Measurements from ENCODE around the gene DNAJB5. TPM values are rescaled to one million over a fixed set of nuclear protein-coding genes. Genes with fewer than 3 reads are reported as not detected.

The DNAJB5 gene
- polyA plus RNA-seq, 1 donor from 2014 or later = 99.1 TPM

- H3K9ac ChIP-seq (ENCODE audit: low read length) = no peak overlapping the region
- no peaks in the 10 kb centered on the region for H3K9me3 ChIP-seq (ENCODE audit: low read length)
- no peak overlapping the region for H3K4me3 ChIP-seq (ENCODE audit: low read length)
- H3K36me3 ChIP-seq (ENCODE audit: insufficient read depth, low read length) = no peaks in the 10 kb centered on the region
- no peaks in the 10 kb centered on the region for H3K79me2 ChIP-seq (replicated peaks; ENCODE audit: insufficient read depth, low read length)
- no peak for TF ChIP-seq RAD21 (conservative IDR thresholded peaks at IDR 0.05)
- TF ChIP-seq TAF1 (IDR thresholded peaks at IDR 0.05; ENCODE audit: low read depth) = no peak
- TF ChIP-seq REST (IDR thresholded peaks at IDR 0.05; ENCODE audit: borderline replicate concordance) = no peak
- no peak for TF ChIP-seq CTCF (IDR thresholded peaks at IDR 0.05; ENCODE audit: poor library complexity, severe bottlenecking)
- TF ChIP-seq POLR2AphosphoS5 (IDR thresholded peaks at IDR 0.05) = no peak
- TF ChIP-seq EP300 (conservative IDR thresholded peaks at IDR 0.05; ENCODE audit: poor library complexity, severe bottlenecking) = no peak
- no peak for TF ChIP-seq MXI1 (conservative IDR thresholded peaks at IDR 0.05; ENCODE audit: poor library complexity, severe bottlenecking)
- no peak for TF ChIP-seq SMC3 (conservative IDR thresholded peaks at IDR 0.05; ENCODE audit: poor library complexity)
- TF ChIP-seq EZH2 (IDR thresholded peaks at IDR 0.05; ENCODE audit: borderline replicate concordance, insufficient read depth, low read length, poor library complexity, severe bottlenecking) = no peak
- no peaks in the 10 kb centered on the region for H4K20me1 ChIP-seq (ENCODE audit: insufficient read depth)
- no peak overlapping the region for H3K27ac ChIP-seq (ENCODE audit: low read length)
- no peak overlapping the region for H3K4me2 ChIP-seq (ENCODE audit: low read length)
- no peaks in the 10 kb centered on the region for H3K9me2 ChIP-seq (ENCODE audit: insufficient read depth, low read length)
- H3F3A ChIP-seq (ENCODE audit: insufficient read depth, low read length, poor library complexity, severe bottlenecking) = no peaks in the 10 kb centered on the region
- H2AFZ ChIP-seq (ENCODE audit: low read depth, low read length) = no peak overlapping the region
- no peaks in the 10 kb centered on the region for H3K27me3 ChIP-seq (ENCODE audit: insufficient read depth, low read depth, low read length)
Measured at GRCh38 chr9:34974664-34975063, 14.9 kb upstream of the DNAJB5 start.

- no peak overlapping the region for H2AFZ ChIP-seq (ENCODE audit: low read depth, low read length)
- no peaks in the 10 kb centered on the region for H3F3A ChIP-seq (ENCODE audit: insufficient read depth, low read length, poor library complexity, severe bottlenecking)
- no peaks in the 10 kb centered on the region for H3K79me2 ChIP-seq (replicated peaks; ENCODE audit: insufficient read depth, low read length)
- no peaks in the 10 kb centered on the region for H3K9me2 ChIP-seq (ENCODE audit: insufficient read depth, low read length)
- H4K20me1 ChIP-seq (ENCODE audit: insufficient read depth) = no peaks in the 10 kb centered on the region
- H3K27ac ChIP-seq (ENCODE audit: low read length) = no peak overlapping the region
- H3K9ac ChIP-seq (ENCODE audit: low read length) = no peak overlapping the region
- no peaks in the 10 kb centered on the region for H3K9me3 ChIP-seq (ENCODE audit: low read length)
- TF ChIP-seq REST (IDR thresholded peaks at IDR 0.05; ENCODE audit: borderline replicate concordance) = no peak
- H3K4me3 ChIP-seq (ENCODE audit: low read length) = no peak overlapping the region
- H3K36me3 ChIP-seq (ENCODE audit: insufficient read depth, low read length) = no peaks in the 10 kb centered on the region
- H3K4me2 ChIP-seq (ENCODE audit: low read length) = no peak overlapping the region
- H3K27me3 ChIP-seq (ENCODE audit: insufficient read depth, low read depth, low read length) = no peaks in the 10 kb centered on the region
Measured at GRCh38 chr9:34976441-34976840, 13.1 kb upstream of the DNAJB5 start.

Data from neural cell (in vitro differentiated cells).